ENCODE data around the gene OR2B6. TPM values are rescaled to one million over a fixed set of nuclear protein-coding genes. Genes with fewer than 3 reads are reported as not detected.

Gene OR2B6
- total and polyA plus RNA-seq, 9 donors, result 0.09 to 0.20 (median 0.15) TPM; not detected in 6

DNA sequence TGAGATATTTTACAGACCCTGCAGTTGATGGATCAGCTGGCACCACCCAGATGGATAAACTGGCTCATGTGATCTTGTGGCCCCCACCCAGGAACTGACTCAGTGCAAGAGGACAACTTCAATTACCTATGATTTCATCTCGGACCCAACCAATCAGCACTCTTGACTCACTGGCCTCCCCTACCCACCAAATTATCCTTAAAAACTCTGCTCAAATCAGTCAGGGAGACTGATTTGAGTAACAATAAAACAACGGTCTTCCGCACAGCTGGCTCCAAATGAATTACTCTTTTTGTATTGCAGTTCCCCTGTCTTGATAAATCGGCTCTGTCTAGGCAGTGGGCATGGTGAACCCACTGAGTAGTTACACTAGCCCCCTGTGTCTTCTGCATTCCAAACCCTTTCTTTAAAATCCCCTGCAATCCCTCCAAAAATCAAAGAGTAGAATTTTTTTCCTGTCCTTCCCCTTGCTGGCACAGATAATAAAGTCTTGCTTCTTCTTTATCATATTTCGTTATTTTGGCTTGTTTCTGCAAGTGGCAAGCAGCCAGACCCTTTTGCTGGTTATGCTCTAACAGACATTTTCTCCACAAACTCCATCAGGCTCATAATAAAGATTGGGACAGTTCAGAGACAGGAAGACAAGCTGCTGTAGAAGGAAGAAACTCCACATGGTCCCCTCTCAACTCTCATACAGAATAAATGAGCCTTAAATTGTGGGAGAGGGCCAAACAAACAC lies 48.3 kb downstream of the OR2B6 start:
- Histone ChIP-seq H3K27ac (ENCODE audit: low read length) (no peak overlapping the region), H3K27me3 (ENCODE audit: control insufficient read depth, insufficient read depth, low read length) (no peaks in the 10 kb centered on the region), H3K4me3 (ENCODE audit: low read length) (no peak overlapping the region), H3K36me3 (ENCODE audit: control insufficient read depth, insufficient read depth, low read length) (no peaks in the 10 kb centered on the region), H3K9me3 (replicated peaks; ENCODE audit: control insufficient read depth, low read depth, low read length) (no peaks in the 10 kb centered on the region), H3K4me1 (ENCODE audit: control insufficient read depth, insufficient read depth, low read length) (no peaks in the 10 kb centered on the region)
- peak; percentile 28 for DNase-seq
- 46% methylated on average over 4 of the region's 5 CpGs for WGBS (ENCODE audit: insufficient coverage)

DNA sequence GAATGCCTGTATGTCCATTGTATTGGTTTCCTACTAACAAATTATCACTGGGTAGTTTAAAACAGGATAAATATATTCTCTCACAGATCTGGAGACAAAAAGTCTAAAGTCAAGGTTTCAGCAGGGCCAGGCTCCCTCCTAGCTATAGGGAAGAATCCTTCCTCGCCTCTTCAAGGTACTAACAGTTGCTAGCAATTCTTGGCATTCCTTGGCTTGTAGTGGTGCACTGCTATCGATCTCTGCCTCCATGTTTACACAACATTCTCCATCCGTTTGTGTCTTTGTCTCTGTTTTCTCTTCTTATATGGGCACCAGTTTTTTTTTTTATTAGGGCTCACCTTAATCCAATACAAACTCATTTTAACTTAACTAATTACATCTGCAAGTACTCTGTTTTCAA lies 48.9 kb downstream of the OR2B6 start:
- Histone ChIP-seq H3K27me3 (ENCODE audit: control insufficient read depth, insufficient read depth, low read length) (no peaks in the 10 kb centered on the region), H3K36me3 (ENCODE audit: control insufficient read depth, insufficient read depth, low read length) (no peaks in the 10 kb centered on the region), H3K27ac (ENCODE audit: low read length) (no peak overlapping the region), H3K9me3 (replicated peaks; ENCODE audit: control insufficient read depth, low read depth, low read length) (no peaks in the 10 kb centered on the region), H3K4me3 (ENCODE audit: low read length) (no peak overlapping the region), H3K4me1 (ENCODE audit: control insufficient read depth, insufficient read depth, low read length) (no peaks in the 10 kb centered on the region)
- no CpG with 5 or more reads among the region's 3 CpGs for WGBS (ENCODE audit: insufficient coverage)
- DNase-seq, result no peak

Other genes with a start within 250 kb of the OR2B6 start
- not detected for gene OR2B2, start 44.8 kb upstream of the OR2B6 start, total RNA-seq
- gene OR2B2, start 44.8 kb upstream of the OR2B6 start, polyA plus RNA-seq (ENCODE audit: insufficient read depth in 1 of 8, insufficient read length in 8 of 8, low replicate concordance in 1 of 8), result not detected
- 0.62 TPM for gene ZNF165, start 123.3 kb downstream of the OR2B6 start, total RNA-seq
- under 1 TPM; 0.24 to 0.67 (median 0.52) TPM for gene ZNF165, start 123.3 kb downstream of the OR2B6 start, polyA plus RNA-seq (ENCODE audit: insufficient read depth in 1 of 8, insufficient read length in 8 of 8, low replicate concordance in 1 of 8)
- gene ZSCAN16, start 167.4 kb downstream of the OR2B6 start, total RNA-seq, result 4.8 TPM
- 1 to 10 TPM; 2.8 to 4.0 (median 3.6) TPM for gene ZSCAN16, start 167.4 kb downstream of the OR2B6 start, polyA plus RNA-seq (ENCODE audit: insufficient read depth in 1 of 8, insufficient read length in 8 of 8, low replicate concordance in 1 of 8)
- 21.8 TPM for gene ZKSCAN8, start 184.6 kb downstream of the OR2B6 start, total RNA-seq
- gene ZKSCAN8, start 184.6 kb downstream of the OR2B6 start, polyA plus RNA-seq (ENCODE audit: insufficient read depth in 1 of 8, insufficient read length in 8 of 8, low replicate concordance in 1 of 8), result 10 to 100 TPM; 17.1 to 24.4 (median 20.0) TPM

Measured in muscle of leg (tissue), 11 donors.